Activated B cell treated with CpG ODN at 0.5 μM for 24 hours (primary cell): ENCODE data around the gene C22orf39. TPM values are rescaled to one million over a fixed set of nuclear protein-coding genes. Genes with fewer than 3 reads are reported as not detected.

Experiments used
- ATAC-seq: fragments of 200-7000 bp; cut with Tn5 transposase; one replicate; pipeline ENCODE4 v1.10.0; 2021; ENCODE audit warnings: low read depth, mild to moderate bottlenecking, moderate library complexity
- CTCF ChIA-PET: fragments of 350-600 bp; sonication (Branson Sonifier 250); formaldehyde crosslinking; loops from one replicate; lab custom pipeline; 2021; ENCODE audit warnings: antibody characterized with exemption; lab: Charles Lee
- POLR2A ChIA-PET: fragments of 350-600 bp; sonication (Branson Sonifier 250); formaldehyde crosslinking; loops from one replicate; lab custom pipeline; 2021; ENCODE audit warnings: antibody characterized with exemption; lab: Charles Lee
- DNase-seq: peaks from one replicate; pipeline ENCODE4 v3.0.0; 2022
- H3K27ac Mint-ChIP-seq: one replicate; pipeline ENCODE4 v1.8.0; 2020; ENCODE audit warnings: mixed read lengths
- H3K27me3 Mint-ChIP-seq: one replicate; pipeline ENCODE4 v1.8.0; 2021; ENCODE audit warnings: mixed read lengths
- H3K36me3 Mint-ChIP-seq: one replicate; pipeline ENCODE4 v1.8.0; 2021; ENCODE audit warnings: low read depth, mixed read lengths
- H3K4me1 Mint-ChIP-seq: one replicate; pipeline ENCODE4 v1.8.0; 2021; ENCODE audit warnings: mixed read lengths
- H3K4me3 Mint-ChIP-seq: one replicate; pipeline ENCODE4 v1.8.0; 2020; ENCODE audit warnings: mild to moderate bottlenecking, mixed read lengths
- H3K9me3 Mint-ChIP-seq: one replicate; pipeline ENCODE4 v1.8.0; 2020; ENCODE audit warnings: mixed read lengths
- CTCF ChIP-seq: fragments of 200-600 bp; IDR thresholded peaks from one replicate; pipeline ENCODE4 v1.8.0; 2022; ENCODE audit warnings: antibody characterized with exemption, mild to moderate bottlenecking
- intact Hi-C: fragments of 100-400 bp; cut with micrococcal nuclease; formaldehyde crosslinking; loops from one replicate; pipeline ENCODE4 v1.15.1; 2024
- total RNA-seq: library from RNA; stranded (reverse); gene quantifications from 2 replicates; pipeline ENCODE4 v1.2.3, GENCODE V29; 2022

C22orf39 gene
- total RNA-seq, 1 donor from 2014 or later = 43.0 TPM

- Mint-ChIP-seq H3K27me3 (no peaks in the 10 kb centered on the region), H3K9me3 (no peaks in the 10 kb centered on the region), H3K36me3 (peaks cover 84% of the 10 kb centered on the region), H3K27ac (no peak overlapping the region), H3K4me3 (no peak overlapping the region), H3K4me1 (peaks cover 15% of the 10 kb centered on the region)
- intact Hi-C loops = no loop called here
- TF ChIP-seq CTCF = no peak
- ChIA-PET POLR2A (no interaction called here), CTCF (no interaction called here)
- no peak for ATAC-seq
- DNase-seq = no peak
Observed at GRCh38 chr22:19406281-19406811, 41.2 kb downstream of the C22orf39 start.

GRCh38 chr22:19405652-19406051 lies 41.9 kb downstream of the C22orf39 start:
- Mint-ChIP-seq H3K9me3 (no peaks in the 10 kb centered on the region), H3K27ac (no peak overlapping the region), H3K4me1 (peaks cover 15% of the 10 kb centered on the region), H3K36me3 (peaks cover 85% of the 10 kb centered on the region), H3K27me3 (no peaks in the 10 kb centered on the region), H3K4me3 (no peak overlapping the region)
- DNase-seq (no peak), ATAC-seq (no peak)
- intact Hi-C loops = no loop called here
- no peak for TF ChIP-seq CTCF
- POLR2A ChIA-PET = no interaction called here
- CTCF ChIA-PET = no interaction called here

GRCh38 chr22:19405133-19405532 lies 42.4 kb downstream of the C22orf39 start:
- H3K27ac Mint-ChIP-seq = no peak overlapping the region
- H3K9me3 Mint-ChIP-seq = no peaks in the 10 kb centered on the region
- H3K4me3 Mint-ChIP-seq = no peak overlapping the region
- intact Hi-C loops = no loop called here
- POLR2A ChIA-PET = no interaction called here
- no peaks in the 10 kb centered on the region for H3K27me3 Mint-ChIP-seq
- H3K4me1 Mint-ChIP-seq = peaks cover 15% of the 10 kb centered on the region
- CTCF ChIA-PET = no interaction called here
- DNase-seq (no peak), ATAC-seq (no peak)
- TF ChIP-seq CTCF = no peak
- peaks cover 85% of the 10 kb centered on the region for H3K36me3 Mint-ChIP-seq

DNA sequence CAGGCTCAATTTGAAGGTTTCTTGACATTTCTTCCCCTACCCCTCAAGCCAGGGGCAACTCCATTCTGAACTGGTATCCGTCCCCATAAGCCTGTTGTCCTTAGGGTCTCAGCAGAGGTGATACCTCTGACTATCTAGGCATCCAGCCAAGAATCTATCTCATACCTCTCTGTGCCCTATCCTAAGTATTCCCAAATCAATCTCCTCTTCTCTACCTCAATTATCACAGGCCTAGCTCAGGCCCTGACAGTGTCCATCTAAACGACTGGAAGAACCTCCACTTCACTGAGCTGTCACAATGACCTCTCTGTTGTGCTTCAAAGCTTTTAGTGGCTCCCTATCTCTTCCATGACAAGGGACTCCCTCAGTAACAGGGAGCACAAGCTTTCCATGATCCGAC lies 42.8 kb downstream of the C22orf39 start:
- no peak for TF ChIP-seq CTCF
- H3K4me1 Mint-ChIP-seq = peaks cover 15% of the 10 kb centered on the region
- H3K4me3 Mint-ChIP-seq = no peak overlapping the region
- peak overlapping the region; percentile 64 for H3K27ac Mint-ChIP-seq
- peaks cover 83% of the 10 kb centered on the region for H3K36me3 Mint-ChIP-seq
- intact Hi-C loops = loop anchor here (5.0 kb wide), 1 partner anchor 42 kb away; no protein-coding TSS in a partner anchor
- H3K27me3 Mint-ChIP-seq = no peaks in the 10 kb centered on the region
- DNase-seq = no peak
- CTCF ChIA-PET = no interaction called here
- no peak for ATAC-seq
- POLR2A ChIA-PET = no interaction called here
- H3K9me3 Mint-ChIP-seq = no peaks in the 10 kb centered on the region

DNA sequence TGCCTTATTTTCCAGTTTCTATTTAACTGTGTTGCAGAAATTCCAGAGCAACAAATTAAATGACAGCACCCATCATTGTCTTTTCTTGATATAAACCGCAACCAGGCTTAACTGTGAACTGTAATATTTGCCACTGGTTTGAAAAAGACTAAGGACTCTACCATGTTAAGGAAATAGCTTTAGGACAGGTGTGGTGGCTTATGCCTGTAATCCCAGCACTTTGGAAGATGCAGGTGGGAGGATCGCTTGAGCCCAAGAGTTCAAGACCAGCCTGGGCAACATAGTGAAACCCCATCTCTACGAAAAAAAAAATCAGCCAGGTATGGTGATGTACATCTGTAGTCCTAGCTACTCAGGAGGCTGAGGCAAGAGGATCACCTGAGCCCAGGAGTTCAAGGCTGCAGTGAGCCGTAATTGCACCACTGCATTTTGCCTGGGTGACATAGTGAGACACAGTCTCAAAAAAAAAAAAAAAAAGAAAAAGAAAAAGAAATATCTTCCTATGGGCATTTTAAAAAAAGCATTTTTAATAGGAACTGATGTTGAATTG lies 44.8 kb downstream of the C22orf39 start:
- ChIA-PET POLR2A (no interaction called here), CTCF (no interaction called here)
- H3K27ac Mint-ChIP-seq = no peak overlapping the region
- no peak overlapping the region for H3K4me3 Mint-ChIP-seq
- no peak for TF ChIP-seq CTCF
- DNase-seq (no peak), ATAC-seq (no peak)
- H3K27me3 Mint-ChIP-seq = no peaks in the 10 kb centered on the region
- peaks cover 15% of the 10 kb centered on the region for H3K4me1 Mint-ChIP-seq
- H3K9me3 Mint-ChIP-seq = no peaks in the 10 kb centered on the region
- H3K36me3 Mint-ChIP-seq = peaks cover 76% of the 10 kb centered on the region
- intact Hi-C loops = loop anchor here (5.0 kb wide), 1 partner anchor 40 kb away; no protein-coding TSS in a partner anchor
